OCI-LY1 (cell line): Measurements from ENCODE around the gene C19orf25.

Experiments used
- EZH2 ChIP-seq: fragments of 200-600 bp; sonication (generic), shearing (Covaris generic); IDR thresholded peaks from 2 replicates; pipeline ENCODE4 v1.8.0; 2017; ENCODE audit warnings: borderline replicate concordance, mixed run types, mild to moderate bottlenecking, antibody characterized with exemption, low read length, moderate library complexity, mixed read lengths
- TF ChIP-seq, protein P1 (sequence below): fragments of 200-600 bp; sonication (generic), shearing (Covaris generic); IDR thresholded peaks from 2 replicates; pipeline ENCODE4 v1.5.1; 2017; ENCODE audit warnings: mild to moderate bottlenecking, antibody characterized with exemption, low read length, moderate library complexity, mixed read lengths

DNA sequence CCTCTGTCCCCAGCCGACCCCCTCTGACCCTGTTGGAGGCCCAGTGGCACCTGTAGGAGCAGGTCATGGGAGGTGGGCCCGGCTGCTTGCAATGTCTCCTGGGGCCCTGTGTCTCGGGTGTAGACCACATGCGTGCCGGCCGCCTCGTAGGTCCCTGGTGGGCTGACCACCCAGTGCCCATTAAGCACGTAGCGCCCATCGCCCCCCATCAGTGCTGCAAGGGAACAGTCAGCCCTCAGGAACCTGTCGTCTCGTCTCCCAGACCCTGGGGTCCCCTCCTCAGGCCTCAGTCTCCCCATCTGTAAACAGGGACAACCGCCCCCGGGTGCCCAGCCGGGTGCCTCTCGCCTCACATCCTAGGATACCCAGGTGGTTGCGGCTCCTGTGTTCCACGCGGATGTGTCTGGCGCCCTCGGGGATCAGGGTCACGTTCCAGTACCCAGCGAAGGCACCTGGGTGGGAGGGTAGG, 28.2 kb upstream of the C19orf25 start:
- TF ChIP-seq, protein P1, sequence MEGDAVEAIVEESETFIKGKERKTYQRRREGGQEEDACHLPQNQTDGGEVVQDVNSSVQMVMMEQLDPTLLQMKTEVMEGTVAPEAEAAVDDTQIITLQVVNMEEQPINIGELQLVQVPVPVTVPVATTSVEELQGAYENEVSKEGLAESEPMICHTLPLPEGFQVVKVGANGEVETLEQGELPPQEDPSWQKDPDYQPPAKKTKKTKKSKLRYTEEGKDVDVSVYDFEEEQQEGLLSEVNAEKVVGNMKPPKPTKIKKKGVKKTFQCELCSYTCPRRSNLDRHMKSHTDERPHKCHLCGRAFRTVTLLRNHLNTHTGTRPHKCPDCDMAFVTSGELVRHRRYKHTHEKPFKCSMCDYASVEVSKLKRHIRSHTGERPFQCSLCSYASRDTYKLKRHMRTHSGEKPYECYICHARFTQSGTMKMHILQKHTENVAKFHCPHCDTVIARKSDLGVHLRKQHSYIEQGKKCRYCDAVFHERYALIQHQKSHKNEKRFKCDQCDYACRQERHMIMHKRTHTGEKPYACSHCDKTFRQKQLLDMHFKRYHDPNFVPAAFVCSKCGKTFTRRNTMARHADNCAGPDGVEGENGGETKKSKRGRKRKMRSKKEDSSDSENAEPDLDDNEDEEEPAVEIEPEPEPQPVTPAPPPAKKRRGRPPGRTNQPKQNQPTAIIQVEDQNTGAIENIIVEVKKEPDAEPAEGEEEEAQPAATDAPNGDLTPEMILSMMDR = no peak
- TF ChIP-seq EZH2 = no peak
